GM19395 (cell line): ENCODE data around the gene KDM7A.
"Not testable (repeated sequence)": the region's sequence is repeated elsewhere in the genome, so short reads cannot be mapped to it uniquely, and the experiment has no call there.

Experiments used
- ATAC-seq: cut with Tn5 transposase; IDR thresholded peaks from one replicate; pipeline ENCODE4 v1.9.1; 2021; ENCODE audit warnings: mild to moderate bottlenecking, moderate library complexity; ENCODE audit not compliant: unreplicated experiment

The KDM7A gene

GRCh38 chr7:140203556-140203955, 26.8 kb upstream of the KDM7A start:
- no peak for ATAC-seq

GRCh38 chr7:140202942-140203341, 26.2 kb upstream of the KDM7A start:
- ATAC-seq: not testable (repeated sequence)

- ATAC-seq: no peak
These were observed 24.6 kb upstream of the KDM7A start for GRCh38 chr7:140201393-140201792.

- no peak for ATAC-seq
These were observed 23.5 kb upstream of the KDM7A start for GRCh38 chr7:140200061-140200989.

GRCh38 chr7:140197938-140198337, 21.2 kb upstream of the KDM7A start:
- ATAC-seq: no peak

GRCh38 chr7:140197218-140197890, 20.6 kb upstream of the KDM7A start:
- no peak for ATAC-seq

- ATAC-seq: no peak
These were observed 19.8 kb upstream of the KDM7A start for GRCh38 chr7:140196361-140197217.

- ATAC-seq: no peak
These were observed 19.1 kb upstream of the KDM7A start for GRCh38 chr7:140195859-140196258.

GRCh38 chr7:140192620-140193019, 15.8 kb upstream of the KDM7A start:
- no peak for ATAC-seq

GRCh38 chr7:140192176-140192575, 15.4 kb upstream of the KDM7A start:
- no peak for ATAC-seq

GRCh38 chr7:140190588-140190987, 13.8 kb upstream of the KDM7A start:
- no peak for ATAC-seq

- ATAC-seq: no peak
These were observed 13.1 kb upstream of the KDM7A start for GRCh38 chr7:140189917-140190316.

GRCh38 chr7:140182917-140183316, 6.1 kb upstream of the KDM7A start:
- no peak for ATAC-seq

GRCh38 chr7:140179339-140179738, 2.6 kb upstream of the KDM7A start:
- no peak for ATAC-seq

GRCh38 chr7:140176122-140176701, 571 bp downstream of the KDM7A start:
- no peak for ATAC-seq

GRCh38 chr7:140175221-140176121, 1.3 kb downstream of the KDM7A start:
- peak; percentile 68 for ATAC-seq

GRCh38 chr7:140174217-140174616, 2.6 kb downstream of the KDM7A start:
- no peak for ATAC-seq

- ATAC-seq: no peak
These were observed 6.4 kb downstream of the KDM7A start for GRCh38 chr7:140170375-140170774.

- ATAC-seq: no peak
These were observed 8.0 kb downstream of the KDM7A start for GRCh38 chr7:140168816-140169215.

GRCh38 chr7:140165422-140165821, 11.4 kb downstream of the KDM7A start:
- ATAC-seq: no peak
